ENCODE measurements around the gene PGAP3.

PGAP3 gene

GRCh38 chr17:39669897-39670735 is 17.7 kb downstream of the PGAP3 start:
- no peak for DNase-seq

DNA sequence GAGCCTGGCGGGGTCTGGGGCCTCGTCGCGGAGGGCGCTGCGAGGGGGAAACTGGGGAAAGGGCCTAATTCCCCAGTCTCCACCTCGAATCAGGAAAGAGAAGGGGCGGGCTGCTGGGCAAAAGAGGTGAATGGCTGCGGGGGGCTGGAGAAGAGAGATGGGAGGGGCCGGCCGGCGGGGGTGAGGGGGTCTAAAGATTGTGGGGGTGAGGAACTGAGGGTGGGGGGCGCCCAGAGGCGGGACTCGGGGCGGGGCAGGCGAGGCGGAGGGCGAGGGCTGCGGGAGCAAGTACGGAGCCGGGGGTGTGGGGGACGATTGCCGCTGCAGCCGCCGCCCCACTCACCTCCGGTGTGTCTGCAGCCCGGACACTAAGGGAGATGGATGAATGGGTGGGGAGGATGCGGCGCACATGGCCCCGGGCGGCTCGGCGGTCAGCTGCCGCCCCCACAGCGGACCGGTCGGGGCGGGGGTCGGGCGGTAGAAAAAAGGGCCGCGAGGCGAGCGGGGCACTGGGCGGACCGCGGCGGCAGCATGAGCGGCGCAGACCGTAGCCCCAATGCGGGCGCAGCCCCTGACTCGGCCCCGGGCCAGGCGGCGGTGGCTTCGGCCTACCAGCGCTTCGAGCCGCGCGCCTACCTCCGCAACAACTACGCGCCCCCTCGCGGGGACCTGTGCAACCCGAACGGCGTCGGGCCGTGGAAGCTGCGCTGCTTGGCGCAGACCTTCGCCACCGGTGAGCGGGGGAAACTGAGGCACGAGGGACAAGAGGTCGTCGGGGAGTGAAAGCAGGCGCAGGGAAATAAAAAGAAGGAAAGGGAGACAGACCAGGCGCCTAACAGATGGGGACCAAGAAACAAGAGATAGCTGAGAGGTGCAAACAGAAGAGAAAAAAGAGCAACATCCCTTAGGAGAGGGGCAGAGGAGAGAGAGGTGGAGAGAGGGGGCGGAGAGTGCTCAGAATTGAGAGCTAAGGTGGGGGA is 19.6 kb downstream of the PGAP3 start, which contains the start of gene PNMT:
PNMT (plus strand) TSS at position 509 of the 980 bp plus-strand sequence; CDS start at position 532, 23 bp downstream.
- DNase-seq, result no peak

GRCh38 chr17:39667262-39667944 is 20.5 kb downstream of the PGAP3 start:
- no peak for DNase-seq

DNA sequence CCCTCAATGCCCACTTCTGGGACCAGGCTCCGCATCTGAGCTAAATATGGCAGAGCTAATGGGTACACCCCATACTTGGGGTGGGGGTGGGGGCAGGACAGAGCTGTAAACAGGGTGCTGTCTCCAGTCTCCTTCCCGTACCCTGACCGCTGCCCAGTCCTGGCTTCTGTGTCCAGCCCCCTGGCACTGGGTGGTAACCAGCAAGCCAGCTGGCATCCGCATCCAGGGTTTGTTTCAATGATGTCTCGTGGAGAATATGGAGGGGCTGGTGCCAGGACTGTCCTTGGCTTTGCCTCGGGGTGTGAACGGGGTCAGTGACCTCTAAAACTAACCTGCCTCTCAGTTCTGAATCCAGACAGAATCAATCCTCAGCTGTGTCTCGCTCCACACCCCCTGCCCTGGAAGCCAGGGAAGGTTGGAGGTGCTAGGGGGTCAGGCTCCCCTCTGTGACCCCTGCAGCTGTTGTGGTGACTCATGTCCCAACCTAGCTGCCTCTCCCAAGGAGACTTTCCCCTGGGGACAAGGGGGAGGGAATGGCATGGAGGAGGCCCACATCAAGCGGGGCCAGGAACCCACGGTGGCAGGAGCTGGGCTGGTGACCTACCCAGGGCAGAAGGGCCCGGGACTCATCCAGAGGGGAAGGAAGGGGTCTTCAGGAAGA is 21.1 kb downstream of the PGAP3 start:
- DNase-seq, result no peak

DNA sequence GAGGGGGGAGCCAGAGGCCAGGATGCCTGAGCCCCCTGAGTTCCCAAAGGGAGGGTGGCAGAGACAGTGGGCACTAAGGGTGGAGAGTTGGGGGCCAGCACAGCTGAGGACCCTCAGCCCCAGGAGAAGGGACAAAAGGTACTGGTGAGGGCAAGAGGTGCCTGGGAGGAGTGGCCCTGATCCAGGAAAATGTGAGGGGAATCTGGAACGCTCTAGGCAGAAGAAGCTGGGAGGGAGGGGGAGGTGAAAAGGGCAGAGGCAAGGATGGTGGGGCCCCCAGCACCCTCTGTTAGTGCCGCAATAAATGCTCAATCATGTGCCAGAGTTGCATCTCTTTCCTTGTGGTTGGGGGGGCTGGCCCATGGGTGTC is 21.6 kb downstream of the PGAP3 start:
- no peak for DNase-seq

GRCh38 chr17:39665642-39666224 is 22.1 kb downstream of the PGAP3 start:
- DNase-seq, result no peak

- no peak for DNase-seq
Observed at GRCh38 chr17:39664581-39665561, 23.0 kb downstream of the PGAP3 start, which contains the start of gene TCAP. TSS of gene TCAP (plus strand) at chr17:39665349. CDS start at chr17:39665360, 11 bp downstream.

GRCh38 chr17:39663688-39664580 is 23.9 kb downstream of the PGAP3 start:
- DNase-seq, result no peak

DNA sequence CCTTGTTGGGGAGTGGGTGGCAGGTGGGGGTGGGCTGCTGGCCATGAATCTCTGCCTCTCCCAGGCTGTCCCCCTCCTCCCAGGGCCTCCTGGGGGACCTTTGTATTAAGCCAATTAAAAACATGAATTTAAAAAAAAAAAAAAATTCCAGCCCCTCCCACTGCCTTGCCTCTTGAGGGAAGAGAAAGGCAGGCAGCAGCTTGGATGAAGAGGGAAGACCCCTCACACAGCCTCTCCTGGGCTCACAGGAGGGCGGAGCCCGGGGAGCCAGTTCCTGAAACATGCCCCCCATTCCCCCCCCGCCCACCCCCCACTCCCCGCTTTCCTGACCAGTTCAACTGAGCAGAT is 24.5 kb downstream of the PGAP3 start:
- no peak for DNase-seq

DNA sequence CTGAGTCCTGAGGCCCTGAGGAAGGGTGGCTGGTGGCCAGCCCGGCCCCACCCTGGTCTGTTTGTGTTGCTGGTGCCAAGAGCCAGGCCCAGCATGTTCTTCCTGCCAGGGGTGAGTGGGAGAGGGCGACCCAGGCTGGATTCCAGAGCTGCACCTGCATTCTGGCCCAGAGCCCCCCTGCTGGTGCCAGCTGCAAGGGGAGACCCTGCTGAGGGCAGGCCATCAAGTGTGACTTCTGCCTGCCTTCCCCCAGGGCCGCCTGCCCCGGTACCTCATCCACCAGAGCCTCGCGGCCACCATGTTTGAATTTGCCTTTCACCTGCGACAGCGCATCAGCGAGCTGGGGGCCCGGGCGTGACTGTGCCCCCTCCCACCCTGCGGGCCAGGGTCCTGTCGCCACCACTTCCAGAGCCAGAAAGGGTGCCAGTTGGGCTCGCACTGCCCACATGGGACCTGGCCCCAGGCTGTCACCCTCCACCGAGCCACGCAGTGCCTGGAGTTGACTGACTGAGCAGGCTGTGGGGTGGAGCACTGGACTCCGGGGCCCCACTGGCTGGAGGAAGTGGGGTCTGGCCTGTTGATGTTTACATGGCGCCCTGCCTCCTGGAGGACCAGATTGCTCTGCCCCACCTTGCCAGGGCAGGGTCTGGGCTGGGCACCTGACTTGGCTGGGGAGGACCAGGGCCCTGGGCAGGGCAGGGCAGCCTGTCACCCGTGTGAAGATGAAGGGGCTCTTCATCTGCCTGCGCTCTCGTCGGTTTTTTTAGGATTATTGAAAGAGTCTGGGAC is 25.1 kb downstream of the PGAP3 start:
- no peak for DNase-seq

- DNase-seq, result no peak
Observed at GRCh38 chr17:39661744-39662541, 25.9 kb downstream of the PGAP3 start.

- DNase-seq, result no peak
Observed at GRCh38 chr17:39660397-39661385, 27.2 kb downstream of the PGAP3 start.

GRCh38 chr17:39660011-39660360 is 27.9 kb downstream of the PGAP3 start:
- DNase-seq, result no peak

DNA sequence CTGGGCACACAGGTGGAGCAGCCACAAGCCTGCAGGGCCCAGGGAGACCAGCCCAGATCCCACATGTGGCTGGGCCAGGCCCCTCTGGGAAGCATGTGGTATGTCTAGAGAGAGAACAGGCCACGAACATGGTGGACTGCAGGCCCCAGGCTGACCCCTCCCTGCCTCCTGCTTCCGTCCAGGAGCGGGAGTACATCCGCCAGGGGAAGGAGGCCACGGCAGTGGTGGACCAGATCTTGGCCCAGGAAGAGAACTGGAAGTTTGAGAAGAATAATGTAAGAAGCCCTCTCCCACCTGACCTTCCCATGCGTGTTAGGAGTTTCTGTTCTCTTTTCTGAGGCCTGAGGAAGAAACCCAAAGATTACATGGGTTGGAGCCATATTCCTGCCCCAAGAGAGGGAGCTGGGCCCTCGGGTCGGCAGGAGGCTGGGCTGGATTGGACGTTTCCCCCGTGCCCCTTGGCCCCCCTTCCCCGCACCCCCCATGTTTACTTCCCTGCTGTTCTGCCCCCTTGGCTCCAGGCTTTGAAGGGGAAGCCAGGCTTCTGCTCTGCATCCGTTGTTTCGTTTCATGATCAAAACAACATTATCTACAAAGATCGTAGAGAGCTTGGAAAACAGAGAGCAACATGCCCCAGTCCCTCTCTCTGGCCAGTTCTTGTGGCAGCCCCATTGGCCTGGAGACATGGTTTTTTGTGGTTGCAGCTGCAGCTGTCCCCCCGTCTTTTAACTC is 28.4 kb downstream of the PGAP3 start:
- DNase-seq, result no peak

GRCh38 chr17:39658760-39659159 is 29.1 kb downstream of the PGAP3 start:
- DNase-seq, result no peak

- DNase-seq, result no peak
Observed at GRCh38 chr17:39658346-39658745, 29.5 kb downstream of the PGAP3 start.

All from GDM1 (cell line).